ENCODE results near the gene DNAJA1.
A peak's percentile ranks its signal among the peaks of the same experiment; 100 is the strongest.

The DNAJA1 gene

DNA sequence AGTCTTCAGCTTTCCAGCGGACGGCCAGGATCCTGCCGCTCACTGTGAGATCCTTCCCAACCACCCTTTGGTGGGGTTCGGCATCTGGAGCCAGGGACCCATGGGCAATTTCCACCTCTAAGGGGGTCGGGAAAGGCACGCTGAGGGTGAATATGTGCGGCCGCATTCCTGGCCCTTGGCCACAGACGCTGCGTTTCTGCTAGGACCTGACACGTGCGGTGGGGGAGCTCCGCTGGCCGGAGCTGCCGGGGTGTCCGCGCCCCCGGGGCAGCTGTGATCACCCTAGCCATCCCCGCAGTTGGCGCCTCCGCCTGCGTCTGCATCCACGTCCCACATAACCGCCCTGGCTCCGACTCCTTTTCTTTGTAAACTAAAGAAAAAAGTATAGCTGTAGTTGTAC lies 5.3 kb upstream of the DNAJA1 start:
- H3K4me3 ChIP-seq (ENCODE audit: low read depth, low read length, poor library complexity, severe bottlenecking), result no peak overlapping the region
- H3K9me2 ChIP-seq (ENCODE audit: low read depth, low read length), result no peaks in the 10 kb centered on the region
- no peak overlapping the region for H3K4me2 ChIP-seq (ENCODE audit: low read length)
- H3K27me3 ChIP-seq (ENCODE audit: insufficient read depth, low read length), result no peaks in the 10 kb centered on the region
- H3K9ac ChIP-seq (ENCODE audit: low read length), result no peak overlapping the region
- TF ChIP-seq, protein P1, sequence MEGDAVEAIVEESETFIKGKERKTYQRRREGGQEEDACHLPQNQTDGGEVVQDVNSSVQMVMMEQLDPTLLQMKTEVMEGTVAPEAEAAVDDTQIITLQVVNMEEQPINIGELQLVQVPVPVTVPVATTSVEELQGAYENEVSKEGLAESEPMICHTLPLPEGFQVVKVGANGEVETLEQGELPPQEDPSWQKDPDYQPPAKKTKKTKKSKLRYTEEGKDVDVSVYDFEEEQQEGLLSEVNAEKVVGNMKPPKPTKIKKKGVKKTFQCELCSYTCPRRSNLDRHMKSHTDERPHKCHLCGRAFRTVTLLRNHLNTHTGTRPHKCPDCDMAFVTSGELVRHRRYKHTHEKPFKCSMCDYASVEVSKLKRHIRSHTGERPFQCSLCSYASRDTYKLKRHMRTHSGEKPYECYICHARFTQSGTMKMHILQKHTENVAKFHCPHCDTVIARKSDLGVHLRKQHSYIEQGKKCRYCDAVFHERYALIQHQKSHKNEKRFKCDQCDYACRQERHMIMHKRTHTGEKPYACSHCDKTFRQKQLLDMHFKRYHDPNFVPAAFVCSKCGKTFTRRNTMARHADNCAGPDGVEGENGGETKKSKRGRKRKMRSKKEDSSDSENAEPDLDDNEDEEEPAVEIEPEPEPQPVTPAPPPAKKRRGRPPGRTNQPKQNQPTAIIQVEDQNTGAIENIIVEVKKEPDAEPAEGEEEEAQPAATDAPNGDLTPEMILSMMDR (IDR thresholded peaks at IDR 0.05; ENCODE audit: low read length), result no peak
- no peak for TF ChIP-seq EZH2 (IDR thresholded peaks at IDR 0.05; ENCODE audit: borderline replicate concordance, low read length)
- H3K9me3 ChIP-seq (ENCODE audit: low read length), result no peaks in the 10 kb centered on the region
- H4K20me1 ChIP-seq (ENCODE audit: insufficient read depth, low read length), result no peaks in the 10 kb centered on the region
- H3K36me3 ChIP-seq (ENCODE audit: insufficient read depth, low read length), result peaks cover 38% of the 10 kb centered on the region
- no peak overlapping the region for H2AFZ ChIP-seq (ENCODE audit: low read length)
- H3K4me1 ChIP-seq (ENCODE audit: insufficient read depth, low read length, severe bottlenecking), result peaks cover 23% of the 10 kb centered on the region
- H3F3A ChIP-seq (ENCODE audit: insufficient read depth, low read length), result no peaks in the 10 kb centered on the region; the same call in 1 of the 2 replicates
- H3K27ac ChIP-seq (ENCODE audit: low read depth, low read length, poor library complexity, severe bottlenecking), result no peak overlapping the region
- peaks cover 44% of the 10 kb centered on the region for H3K79me2 ChIP-seq (ENCODE audit: insufficient read depth, low read length)

DNA sequence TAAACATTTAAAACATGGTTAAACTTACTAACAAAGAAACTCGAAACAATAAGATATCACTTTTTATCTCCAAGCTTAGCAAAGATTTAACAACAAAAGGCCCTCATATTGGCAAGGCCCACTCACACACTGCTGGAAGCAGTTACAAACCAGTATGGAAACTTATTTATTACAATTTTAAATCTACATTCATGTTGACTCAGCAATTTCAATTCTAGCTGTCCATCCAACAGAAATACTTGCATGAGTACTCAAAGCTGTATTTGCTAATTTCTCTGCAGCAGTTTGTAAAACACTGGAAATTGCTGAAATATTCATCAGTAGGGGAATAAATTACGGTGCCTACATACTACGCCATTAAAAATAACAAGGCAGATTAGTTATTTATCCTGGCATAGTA lies 2.8 kb upstream of the DNAJA1 start:
- Histone ChIP-seq H2AFZ (ENCODE audit: low read length) (no peak overlapping the region), H3F3A (ENCODE audit: insufficient read depth, low read length) (no peaks in the 10 kb centered on the region; the same call in 1 of the 2 replicates), H3K4me3 (ENCODE audit: low read depth, low read length, poor library complexity, severe bottlenecking) (peak overlapping the region; percentile 27), H3K27me3 (ENCODE audit: insufficient read depth, low read length) (no peaks in the 10 kb centered on the region), H3K9me3 (ENCODE audit: low read length) (no peaks in the 10 kb centered on the region), H3K4me1 (ENCODE audit: insufficient read depth, low read length, severe bottlenecking) (peaks cover 37% of the 10 kb centered on the region), H4K20me1 (ENCODE audit: insufficient read depth, low read length) (0 out of 2 replicates have a peak, but pooled peaks cover 3% of the 10 kb centered on the region), H3K27ac (ENCODE audit: low read depth, low read length, poor library complexity, severe bottlenecking) (peak overlapping the region; percentile 30), H3K4me2 (ENCODE audit: low read length) (peak overlapping the region; percentile 93), H3K9me2 (ENCODE audit: low read depth, low read length) (no peaks in the 10 kb centered on the region), H3K36me3 (ENCODE audit: insufficient read depth, low read length) (peaks cover 54% of the 10 kb centered on the region), H3K9ac (ENCODE audit: low read length) (peak overlapping the region; percentile 19), H3K79me2 (ENCODE audit: insufficient read depth, low read length) (peaks cover 66% of the 10 kb centered on the region)
- no peak for TF ChIP-seq EZH2 (IDR thresholded peaks at IDR 0.05; ENCODE audit: borderline replicate concordance, low read length)
- TF ChIP-seq, protein P1 (IDR thresholded peaks at IDR 0.05; ENCODE audit: low read length), result no peak

DNA sequence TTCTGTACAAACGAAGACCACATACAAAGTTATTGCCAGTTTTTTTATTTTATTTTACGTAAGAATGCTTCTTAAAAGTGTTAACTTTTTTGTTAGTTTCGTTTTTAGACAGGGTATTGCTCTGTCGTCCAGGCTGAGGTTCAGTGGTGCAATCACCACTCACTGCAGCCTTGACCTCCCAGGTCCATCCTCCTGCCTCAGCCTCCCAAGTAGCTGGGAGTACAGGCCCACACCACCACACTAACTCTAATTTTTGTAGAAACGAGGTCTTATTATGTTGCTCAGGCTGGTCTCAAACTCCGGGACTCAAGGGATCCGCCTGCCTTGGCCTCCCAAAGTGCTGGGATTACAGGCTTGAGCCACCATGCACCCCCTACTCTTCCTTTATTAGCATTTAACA lies 2.3 kb upstream of the DNAJA1 start:
- H3K9ac ChIP-seq (ENCODE audit: low read length), result peak overlapping the region; percentile 19; the same call in 1 of the 2 replicates
- H3K27ac ChIP-seq (ENCODE audit: low read depth, low read length, poor library complexity, severe bottlenecking), result no peak overlapping the region
- no peaks in the 10 kb centered on the region; the same call in 1 of the 2 replicates for H3F3A ChIP-seq (ENCODE audit: insufficient read depth, low read length)
- TF ChIP-seq, protein P1 (IDR thresholded peaks at IDR 0.05; ENCODE audit: low read length), result no peak
- TF ChIP-seq EZH2 (IDR thresholded peaks at IDR 0.05; ENCODE audit: borderline replicate concordance, low read length), result no peak
- peak overlapping the region; percentile 95 for H3K4me3 ChIP-seq (ENCODE audit: low read depth, low read length, poor library complexity, severe bottlenecking)
- no peaks in the 10 kb centered on the region for H3K9me2 ChIP-seq (ENCODE audit: low read depth, low read length)
- H3K36me3 ChIP-seq (ENCODE audit: insufficient read depth, low read length), result peaks cover 59% of the 10 kb centered on the region
- H3K79me2 ChIP-seq (ENCODE audit: insufficient read depth, low read length), result peaks cover 70% of the 10 kb centered on the region
- no peaks in the 10 kb centered on the region for H3K27me3 ChIP-seq (ENCODE audit: insufficient read depth, low read length)
- no peaks in the 10 kb centered on the region for H3K9me3 ChIP-seq (ENCODE audit: low read length)
- H4K20me1 ChIP-seq (ENCODE audit: insufficient read depth, low read length), result 0 out of 2 replicates have a peak, but pooled peaks cover 3% of the 10 kb centered on the region
- peaks cover 42% of the 10 kb centered on the region for H3K4me1 ChIP-seq (ENCODE audit: insufficient read depth, low read length, severe bottlenecking)
- no peak overlapping the region for H2AFZ ChIP-seq (ENCODE audit: low read length)
- H3K4me2 ChIP-seq (ENCODE audit: low read length), result peak overlapping the region; percentile 93
